Upper lobe of left lung (tissue), 4 donors: Measurements from ENCODE around the gene TMEM150A.

Experiments
- CTCF ChIP-seq, 6 experiments: fragments of 450-650 bp in 4 of 6; fragments of 200-600 bp in 2 of 6; sonication (generic) in 2 of 6; IDR thresholded peaks; one replicate each; pipeline ENCODE4 v1.5.1; 2016 to 2019; ENCODE audit warnings: antibody characterized with exemption in 6 of 6
- POLR2A ChIP-seq, 4 donors: fragments of 450-650 bp; IDR thresholded peaks; one replicate each; pipeline ENCODE4 v1.5.1; 2016 to 2017; ENCODE audit warnings: antibody characterized with exemption in 4 of 4, mild to moderate bottlenecking in 2 of 4
- POLR2AphosphoS5 ChIP-seq, 2 donors: sonication (generic); formaldehyde crosslinking; IDR thresholded peaks; one replicate each; pipeline ENCODE4 v1.5.1; 2017; ENCODE audit warnings: antibody characterized with exemption in 2 of 2

- TF ChIP-seq CTCF (IDR thresholded peaks at IDR 0.05) (no peak), POLR2AphosphoS5 (IDR thresholded peaks at IDR 0.05) (no peak), POLR2A (IDR thresholded peaks at IDR 0.05) (no peak)
Measured at GRCh38 chr2:85560812-85561279, 41.7 kb downstream of the TMEM150A start.
